MM.1S (cell line): ENCODE data around the gene RUFY2.

Experiments
- EZH2 ChIP-seq: fragments of 300-600 bp; sonication (generic); optimal IDR thresholded peaks from 2 replicates; pipeline ENCODE3; 2017; ENCODE audit warnings: low read depth, mild to moderate bottlenecking, antibody characterized with exemption, low read length, mixed read lengths
- EZH2phosphoT487 ChIP-seq: fragments of 300-600 bp; sonication (generic); IDR thresholded peaks from 2 replicates; pipeline ENCODE4 v1.6.1; 2018; ENCODE audit warnings: antibody characterized with exemption, low read length
- TF ChIP-seq, protein P1 (sequence below): fragments of 300-600 bp; sonication (generic); IDR thresholded peaks from 2 replicates; pipeline ENCODE4 v1.5.1; 2016; ENCODE audit warnings: antibody characterized with exemption, low read length, mixed read lengths

GRCh38 chr10:68435803-68436202 lies 28.7 kb upstream of the RUFY2 start:
- no peak for TF ChIP-seq EZH2
- TF ChIP-seq, protein P1, sequence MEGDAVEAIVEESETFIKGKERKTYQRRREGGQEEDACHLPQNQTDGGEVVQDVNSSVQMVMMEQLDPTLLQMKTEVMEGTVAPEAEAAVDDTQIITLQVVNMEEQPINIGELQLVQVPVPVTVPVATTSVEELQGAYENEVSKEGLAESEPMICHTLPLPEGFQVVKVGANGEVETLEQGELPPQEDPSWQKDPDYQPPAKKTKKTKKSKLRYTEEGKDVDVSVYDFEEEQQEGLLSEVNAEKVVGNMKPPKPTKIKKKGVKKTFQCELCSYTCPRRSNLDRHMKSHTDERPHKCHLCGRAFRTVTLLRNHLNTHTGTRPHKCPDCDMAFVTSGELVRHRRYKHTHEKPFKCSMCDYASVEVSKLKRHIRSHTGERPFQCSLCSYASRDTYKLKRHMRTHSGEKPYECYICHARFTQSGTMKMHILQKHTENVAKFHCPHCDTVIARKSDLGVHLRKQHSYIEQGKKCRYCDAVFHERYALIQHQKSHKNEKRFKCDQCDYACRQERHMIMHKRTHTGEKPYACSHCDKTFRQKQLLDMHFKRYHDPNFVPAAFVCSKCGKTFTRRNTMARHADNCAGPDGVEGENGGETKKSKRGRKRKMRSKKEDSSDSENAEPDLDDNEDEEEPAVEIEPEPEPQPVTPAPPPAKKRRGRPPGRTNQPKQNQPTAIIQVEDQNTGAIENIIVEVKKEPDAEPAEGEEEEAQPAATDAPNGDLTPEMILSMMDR = no peak
- no peak for TF ChIP-seq EZH2phosphoT487
